Measurements from ENCODE around the gene CHADL.

The CHADL gene

DNA sequence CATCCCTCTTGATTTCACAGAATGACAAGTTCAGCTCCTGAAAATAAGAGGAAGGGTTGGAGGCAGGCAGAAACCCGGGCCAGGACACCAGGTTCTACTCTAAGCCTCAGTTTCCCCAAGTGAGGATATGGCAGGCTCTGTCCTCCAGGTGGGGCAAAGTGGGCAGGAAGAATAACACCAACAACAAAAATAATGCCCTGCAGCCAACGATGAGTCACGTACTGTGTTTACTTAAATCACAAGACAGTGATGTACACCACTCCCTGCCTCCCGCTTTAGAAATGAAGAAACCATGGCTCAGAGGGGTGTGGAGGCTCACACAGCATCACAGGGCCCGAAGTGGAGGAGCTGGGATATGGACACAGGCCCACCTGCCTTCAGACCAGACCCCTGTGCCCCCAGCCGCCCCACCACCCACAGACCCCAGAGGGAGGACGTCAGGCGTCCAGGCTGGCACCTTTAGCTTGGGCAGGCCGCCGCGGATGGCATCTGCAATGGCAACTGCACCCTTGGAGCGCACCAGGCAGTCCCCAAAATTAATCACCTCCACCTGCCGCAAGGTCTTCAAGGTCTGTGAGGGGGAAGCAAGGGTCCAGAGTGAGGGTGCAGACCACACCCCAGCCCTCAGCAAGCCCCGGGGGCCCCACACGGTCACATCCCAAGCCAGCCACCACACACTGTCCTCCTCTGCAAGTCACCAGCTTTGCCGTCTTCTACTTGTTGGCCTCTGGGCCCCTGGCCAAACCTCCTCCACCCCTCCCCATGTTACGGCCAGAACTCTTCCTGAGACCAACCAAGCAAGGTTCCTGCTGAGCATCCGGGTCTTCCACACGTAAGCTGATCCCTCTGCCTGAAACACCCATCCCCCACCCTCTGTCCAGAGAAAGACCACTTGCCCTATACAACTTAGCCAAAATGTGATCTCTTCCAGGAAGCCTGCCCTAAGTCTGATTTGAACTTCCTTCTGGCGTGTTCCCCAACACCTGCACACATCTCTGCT is 15.8 kb upstream of the CHADL start:
- peak; percentile 44 for DNase-seq (ENCODE audit: low read depth, low spot score)

- DNase-seq (ENCODE audit: low read depth, low spot score) = no peak
Observed at GRCh38 chr22:41254230-41254629, 13.5 kb upstream of the CHADL start.

GRCh38 chr22:41252365-41252764 is 11.6 kb upstream of the CHADL start:
- no peak for DNase-seq (ENCODE audit: low read depth, low spot score)

DNA sequence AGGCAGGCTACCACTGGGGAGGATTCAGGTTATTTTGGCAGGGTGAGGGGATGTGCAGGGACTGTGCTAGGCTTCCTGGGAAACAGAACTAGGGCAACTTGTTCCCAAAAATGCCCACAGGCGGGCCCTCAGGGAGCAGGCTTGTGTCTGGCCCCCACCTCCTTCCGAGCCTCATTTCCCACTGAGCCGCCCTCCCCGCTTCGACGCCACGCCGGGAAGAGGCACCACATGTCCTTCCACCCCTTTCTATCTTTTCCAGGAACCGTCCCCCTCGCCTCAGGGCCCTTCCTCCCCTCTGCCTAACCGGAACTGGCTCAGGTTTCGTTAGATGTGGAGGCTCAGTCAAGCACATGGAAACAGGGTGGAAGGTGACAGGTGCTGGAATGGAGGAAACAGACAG is 9.4 kb upstream of the CHADL start:
- no peak for DNase-seq (ENCODE audit: low read depth, low spot score)

DNA sequence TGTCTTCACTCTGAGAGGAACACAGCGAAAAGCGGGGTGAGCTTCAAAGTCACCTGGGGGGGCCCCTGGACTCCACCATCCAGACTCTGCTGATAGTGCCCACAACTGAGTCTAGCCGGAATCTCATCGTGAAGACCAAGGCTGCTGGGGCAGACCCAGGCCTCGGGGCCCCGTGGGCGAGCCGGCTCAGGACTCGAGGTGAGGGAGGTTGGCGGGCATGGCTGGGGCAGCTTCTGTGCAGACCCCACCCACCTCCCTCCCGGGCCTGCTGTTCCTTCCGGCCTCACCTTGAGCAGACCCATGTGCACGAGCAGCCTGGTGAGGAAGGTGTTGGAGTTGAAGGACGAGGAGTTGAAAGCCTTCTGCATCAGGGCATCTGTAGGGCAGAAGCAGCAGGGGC is 8.7 kb upstream of the CHADL start:
- DNase-seq (ENCODE audit: low read depth, low spot score) = no peak

DNA sequence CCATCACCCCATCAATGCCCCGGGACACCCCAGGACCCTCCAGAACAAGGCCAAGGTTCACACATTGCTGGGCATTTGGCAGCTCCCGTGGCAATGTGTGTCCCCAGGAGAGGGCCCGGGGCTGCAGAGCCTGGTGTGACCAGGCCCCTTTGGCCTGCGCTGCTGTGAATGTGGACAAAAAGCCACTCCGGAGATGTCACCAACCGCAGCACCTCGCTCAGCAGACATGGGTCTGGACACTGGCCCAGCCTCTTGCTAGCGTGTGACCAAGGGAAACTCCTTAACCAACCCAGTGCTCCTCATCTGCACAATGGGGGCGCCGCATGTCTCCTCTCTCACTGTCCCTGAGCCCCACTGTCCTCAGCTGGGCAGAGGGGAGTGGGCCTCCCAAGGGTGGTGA is 8.0 kb upstream of the CHADL start:
- no peak for DNase-seq (ENCODE audit: low read depth, low spot score)

GRCh38 chr22:41248314-41248713 is 7.6 kb upstream of the CHADL start:
- DNase-seq (ENCODE audit: low read depth, low spot score) = no peak

- DNase-seq (ENCODE audit: low read depth, low spot score) = no peak
Observed at GRCh38 chr22:41247703-41248102, 7.0 kb upstream of the CHADL start.

GRCh38 chr22:41245917-41246499 is 5.3 kb upstream of the CHADL start:
- peak; percentile 69 for DNase-seq (ENCODE audit: low read depth, low spot score)

DNA sequence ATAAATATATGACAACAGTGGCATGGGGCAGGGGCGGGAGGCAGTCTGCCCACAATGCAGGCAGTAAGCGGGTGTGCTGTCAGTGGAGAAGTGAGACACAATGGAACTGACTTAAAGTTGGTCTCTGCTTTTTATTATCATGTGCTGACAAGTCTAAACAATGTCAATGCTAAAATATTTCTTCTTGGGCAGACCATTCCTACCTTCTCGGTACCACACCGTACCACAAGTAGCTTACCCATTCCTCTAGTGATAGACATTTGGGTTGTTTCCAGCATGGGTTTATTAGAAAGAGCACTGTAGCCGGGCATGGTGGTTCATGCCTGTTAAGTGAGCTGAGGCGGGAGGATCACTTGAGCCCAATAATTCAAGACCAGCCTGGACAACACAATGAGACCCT is 2.6 kb upstream of the CHADL start:
- no peak for DNase-seq (ENCODE audit: low read depth, low spot score)

DNA sequence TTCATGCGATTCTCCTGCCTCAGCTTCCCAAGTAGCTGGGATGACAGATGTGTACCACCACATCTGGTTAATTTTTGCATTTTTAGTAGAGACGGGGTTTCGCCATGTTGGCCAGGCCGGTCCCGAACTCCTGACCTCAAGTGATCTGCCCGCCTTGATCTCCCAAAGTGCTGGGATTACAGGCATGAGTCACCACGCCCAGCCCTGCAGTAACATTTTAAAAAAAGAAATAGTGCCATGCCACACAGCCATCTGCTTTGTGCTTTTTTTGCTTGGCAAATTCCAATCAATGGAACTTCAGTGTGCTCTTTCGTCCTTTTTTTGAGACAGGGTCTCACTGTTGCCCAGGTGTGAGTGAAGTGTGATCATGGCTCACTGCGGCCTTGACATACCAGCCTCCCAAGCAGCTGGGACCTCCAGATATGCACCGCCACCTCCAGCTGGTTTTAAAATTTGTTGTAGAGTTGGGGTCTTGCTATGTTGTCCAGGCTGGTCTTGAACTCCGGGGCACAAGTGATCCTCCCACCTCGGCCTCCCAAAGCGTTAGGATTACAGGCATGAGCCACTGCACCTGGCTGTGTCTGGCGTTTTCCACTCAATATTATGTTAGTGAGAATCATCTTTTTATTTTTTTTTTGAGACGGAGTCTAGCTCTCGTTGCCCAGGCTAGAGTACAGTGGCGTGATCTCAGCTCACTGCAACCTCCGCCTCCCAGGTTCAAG is 1.8 kb upstream of the CHADL start:
- DNase-seq (ENCODE audit: low read depth, low spot score) = no peak

- no peak for DNase-seq (ENCODE audit: low read depth, low spot score)
Observed at GRCh38 chr22:41241133-41241676, 474 bp upstream of the CHADL start.

DNA sequence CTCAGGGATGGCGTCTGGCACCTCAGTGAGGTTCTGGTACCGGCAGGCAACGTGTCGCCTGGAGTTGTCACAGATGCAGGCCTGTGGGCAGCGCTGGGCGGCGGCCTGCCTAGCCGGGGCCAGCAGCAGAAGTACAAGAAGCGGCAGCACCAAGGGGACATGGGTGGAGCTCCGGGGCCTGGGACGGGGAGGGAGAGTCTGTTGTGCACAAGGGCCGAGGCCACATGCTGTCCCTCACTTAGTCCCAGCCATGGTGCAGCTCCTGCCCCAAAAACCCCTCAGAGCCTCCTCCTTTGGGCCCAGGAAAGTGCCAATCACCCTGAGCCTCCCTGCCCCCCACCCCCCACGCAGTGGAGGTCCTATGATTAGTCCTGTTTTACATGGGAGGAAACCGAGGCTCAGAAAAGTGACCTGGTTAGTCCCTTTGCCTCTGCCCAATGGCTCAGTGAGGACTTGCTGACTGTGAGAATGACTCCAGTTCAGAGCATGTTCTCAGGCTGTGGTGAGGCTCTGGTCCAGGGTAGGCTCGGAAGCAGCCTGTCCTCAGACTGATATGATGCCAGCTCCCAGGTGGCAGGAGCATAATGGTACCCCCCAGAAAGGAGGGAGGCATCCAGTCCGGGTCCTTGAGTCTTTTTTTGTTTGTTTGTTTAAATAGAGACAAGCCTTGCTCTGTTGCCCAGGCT is 1.1 kb downstream of the CHADL start:
- no peak for DNase-seq (ENCODE audit: low read depth, low spot score)

- no peak for DNase-seq (ENCODE audit: low read depth, low spot score)
Observed at GRCh38 chr22:41238570-41239442, 1.9 kb downstream of the CHADL start.

DNA sequence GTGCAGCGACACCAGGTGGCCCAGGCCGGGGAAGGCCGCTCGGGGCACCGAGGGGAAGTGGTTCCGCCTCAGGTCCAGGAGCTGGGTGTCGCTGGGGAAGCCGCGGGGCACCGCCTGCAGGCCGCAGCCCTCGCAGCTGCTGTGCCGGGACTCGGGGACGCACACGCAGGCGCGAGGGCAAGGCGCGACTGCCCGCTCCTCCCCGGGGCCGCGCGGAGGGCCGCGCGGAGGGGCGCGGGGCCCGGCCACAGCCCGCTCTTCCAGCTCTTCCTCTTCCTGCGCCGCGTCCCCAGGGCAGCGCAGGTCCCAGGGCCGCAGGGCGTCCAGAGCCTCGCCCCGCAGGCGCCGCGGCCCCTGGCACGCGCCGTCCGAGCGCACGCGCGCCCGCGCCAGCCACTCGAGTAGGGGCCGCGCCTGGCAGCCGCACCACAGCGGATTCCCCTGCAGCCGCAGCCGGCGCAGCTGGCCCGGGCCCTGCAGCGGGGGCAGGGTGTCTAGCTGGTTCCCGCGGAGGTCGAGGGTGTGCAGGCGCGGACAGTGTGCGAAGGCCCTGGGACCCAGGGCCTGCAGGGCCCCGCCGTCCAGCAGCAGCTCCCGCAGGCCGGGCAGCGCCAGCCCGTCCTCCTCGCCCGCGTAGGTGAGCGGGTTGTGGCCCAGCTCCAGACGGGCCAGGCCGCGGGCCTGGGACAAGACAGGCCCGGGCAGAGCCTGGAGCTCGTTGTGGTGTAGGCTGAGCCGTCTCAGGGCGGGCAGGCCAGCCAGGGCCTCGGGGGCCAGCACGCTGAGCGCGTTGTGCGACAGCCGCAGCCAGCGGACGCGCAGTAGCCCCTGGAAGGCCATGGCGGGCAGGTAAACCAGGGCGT is 2.8 kb downstream of the CHADL start:
- peak; percentile 81 for DNase-seq (ENCODE audit: low read depth, low spot score)

DNA sequence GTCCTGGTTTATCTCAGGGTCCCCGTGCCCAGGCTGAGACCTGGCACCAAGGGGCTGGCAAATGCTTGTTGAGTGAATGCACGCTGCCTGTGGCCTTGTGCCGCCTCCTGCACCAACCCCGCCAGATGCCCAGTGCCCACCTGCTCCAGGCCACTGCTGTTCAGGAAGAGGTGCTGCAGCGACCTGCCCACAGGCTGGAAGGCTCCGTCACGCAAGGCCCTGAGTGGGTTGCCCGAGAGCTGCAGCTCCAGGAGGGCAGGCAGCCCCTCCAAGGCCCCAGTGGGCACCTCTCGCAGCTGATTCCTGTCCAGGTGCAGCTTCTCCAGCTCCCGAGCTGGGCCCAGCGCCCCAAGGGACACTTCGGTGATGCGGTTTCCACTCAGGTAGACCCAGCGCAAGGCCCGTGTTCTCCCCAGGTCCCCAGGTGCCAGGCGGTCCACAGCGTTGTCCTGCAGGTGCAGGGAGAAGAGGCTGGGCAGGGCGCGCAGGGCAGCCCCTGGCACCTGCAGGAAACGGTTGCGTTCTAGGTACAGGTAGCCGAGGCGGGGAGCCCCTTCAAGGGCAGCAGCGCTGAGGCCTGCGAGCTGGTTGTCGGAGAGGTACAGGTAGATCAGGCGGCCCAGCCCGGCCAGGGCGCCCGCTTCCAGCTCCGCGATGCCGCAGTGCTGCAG is 3.6 kb downstream of the CHADL start:
- no peak for DNase-seq (ENCODE audit: low read depth, low spot score)

DNA sequence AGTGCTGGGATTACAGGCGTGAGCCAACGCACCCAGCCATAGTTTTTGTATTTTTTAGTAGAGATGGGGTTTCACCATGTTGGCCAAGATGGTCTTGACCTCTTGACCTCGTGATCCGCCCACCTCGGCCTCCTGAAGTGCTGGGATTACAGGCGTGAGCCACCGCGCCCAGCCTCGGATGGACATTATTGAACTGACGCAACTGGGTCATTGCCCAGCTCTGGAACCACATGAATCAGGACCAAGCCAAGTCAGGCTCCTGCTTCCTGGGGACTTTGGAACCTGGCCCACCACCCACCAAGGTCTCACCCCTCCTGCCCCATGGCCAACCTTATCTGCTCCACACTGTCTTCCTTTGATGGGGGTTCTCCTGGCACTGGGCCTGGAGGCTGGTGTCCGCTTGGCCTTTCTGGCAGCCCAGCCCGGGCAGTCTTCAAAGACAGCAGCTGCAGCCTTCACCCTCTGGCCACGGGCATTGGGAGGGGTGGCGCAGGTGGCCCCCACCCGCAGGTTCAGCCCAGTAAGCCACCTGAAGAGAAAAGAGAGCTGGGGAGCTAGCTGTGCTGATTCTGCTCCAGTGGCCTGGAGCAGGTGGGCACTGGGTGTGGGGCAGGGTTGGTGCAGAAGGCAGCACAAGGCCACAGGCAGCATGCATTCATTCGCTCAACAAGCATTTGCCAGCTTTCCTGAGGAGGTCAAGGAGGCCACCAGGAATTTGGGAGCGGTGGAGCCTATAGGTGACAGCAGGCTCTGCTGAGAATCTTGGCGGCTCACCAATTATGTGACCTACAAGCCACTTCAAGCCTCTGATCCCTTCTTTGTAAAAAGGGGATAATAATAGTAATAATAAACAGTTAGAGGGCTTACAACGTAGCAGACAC is 5.7 kb downstream of the CHADL start:
- no peak for DNase-seq (ENCODE audit: low read depth, low spot score)

DNA sequence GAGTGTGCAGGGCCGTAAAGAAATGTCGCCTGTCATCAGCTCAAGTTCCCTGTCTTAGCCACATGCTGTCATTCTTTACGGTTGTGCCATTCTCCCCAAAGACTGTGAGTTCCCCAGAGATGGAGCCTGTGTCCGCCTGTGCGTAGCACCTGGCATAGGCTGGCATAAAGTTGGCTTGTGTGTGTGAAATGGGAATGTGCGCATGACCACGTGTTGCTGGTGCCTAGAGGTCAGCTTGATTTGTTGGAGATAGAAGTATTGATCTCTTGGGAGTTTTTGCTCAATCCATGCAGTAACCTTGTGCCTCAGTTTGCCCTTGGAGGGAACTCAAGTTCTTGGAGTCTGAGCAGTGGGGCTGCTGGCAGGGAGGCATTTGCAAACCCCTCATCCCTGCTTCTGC is 9.4 kb downstream of the CHADL start:
- no peak for DNase-seq (ENCODE audit: low read depth, low spot score)
